Measurements from ENCODE around the gene LZTR1. TPM values are rescaled to one million over a fixed set of nuclear protein-coding genes. Genes with fewer than 3 reads are reported as not detected.
A peak's percentile ranks its signal among the peaks of the same experiment; 100 is the strongest.
"Not testable (repeated sequence)": the region's sequence is repeated elsewhere in the genome, so short reads cannot be mapped to it uniquely, and the experiment has no call there.

LZTR1 gene
- total RNA-seq, 1 donor from 2014 or later: 91.6 TPM

- Mint-ChIP-seq H3K4me3 (ENCODE audit: low read depth) (no peak overlapping the region), H3K27me3 (no peaks in the 10 kb centered on the region), H3K4me1 (ENCODE audit: low read depth) (peaks cover 26% of the 10 kb centered on the region), H3K9me3 (ENCODE audit: low read depth) (no peaks in the 10 kb centered on the region), H3K27ac (peak overlapping the region; percentile 95), H3K36me3 (ENCODE audit: insufficient read depth) (peaks cover 11% of the 10 kb centered on the region)
- TF ChIP-seq CTCF (IDR thresholded peaks at IDR 0.05; ENCODE audit: unreplicated experiment): no peak
- DNase-seq (ENCODE audit: low spot score, unreplicated experiment): no peak
Observed at GRCh38 chr22:20937794-20938671, 44.1 kb upstream of the LZTR1 start.

DNA sequence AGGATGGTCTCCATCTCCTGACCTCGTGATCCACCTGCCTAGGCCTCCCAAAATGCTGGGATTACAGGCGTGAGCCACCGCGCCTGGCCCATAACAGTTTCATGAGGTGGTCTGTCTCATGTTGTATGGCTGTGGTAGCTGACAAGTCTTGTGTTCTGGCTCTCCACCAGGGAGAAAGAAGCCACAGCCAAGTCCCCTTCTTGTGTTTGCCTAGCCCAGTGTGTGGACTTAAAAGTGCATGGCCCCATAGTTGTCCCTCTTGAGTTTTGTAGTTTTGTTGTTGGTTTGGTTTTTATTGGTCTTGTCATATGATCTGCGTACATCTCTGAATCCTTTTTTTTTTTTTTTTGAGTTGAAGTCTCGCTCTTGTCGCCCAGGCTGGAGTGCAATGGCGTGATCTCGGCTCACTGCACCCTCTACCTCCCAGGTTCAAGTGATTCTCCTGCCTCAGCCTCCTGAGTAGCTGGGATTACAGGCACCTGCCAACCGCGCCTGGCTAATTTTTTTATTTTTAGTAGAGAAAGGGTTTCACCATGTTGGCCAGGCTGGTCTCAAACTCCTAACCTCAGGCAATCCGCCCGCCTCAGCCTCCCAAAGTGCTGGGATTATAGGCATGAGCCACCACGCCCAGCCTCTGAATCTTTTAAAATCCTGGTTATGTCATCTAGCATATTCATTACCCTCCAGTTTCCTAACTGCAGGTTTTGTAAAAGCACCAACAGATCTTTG, 42.5 kb upstream of the LZTR1 start:
- H3K27ac Mint-ChIP-seq: peak overlapping the region; percentile 80
- peaks cover 24% of the 10 kb centered on the region for H3K4me1 Mint-ChIP-seq (ENCODE audit: low read depth)
- H3K4me3 Mint-ChIP-seq (ENCODE audit: low read depth); H3K36me3 Mint-ChIP-seq (ENCODE audit: insufficient read depth); H3K27me3 Mint-ChIP-seq; H3K9me3 Mint-ChIP-seq (ENCODE audit: low read depth); DNase-seq (ENCODE audit: low spot score, unreplicated experiment): not testable (repeated sequence)

- Mint-ChIP-seq H3K4me3 (ENCODE audit: low read depth) (no peak overlapping the region), H3K36me3 (ENCODE audit: insufficient read depth) (peaks cover 4% of the 10 kb centered on the region), H3K4me1 (ENCODE audit: low read depth) (peaks cover 25% of the 10 kb centered on the region), H3K9me3 (ENCODE audit: low read depth) (no peaks in the 10 kb centered on the region), H3K27ac (peak overlapping the region; percentile 71), H3K27me3 (no peaks in the 10 kb centered on the region)
- DNase-seq (ENCODE audit: low spot score, unreplicated experiment): no peak
- no peak for TF ChIP-seq CTCF (IDR thresholded peaks at IDR 0.05; ENCODE audit: unreplicated experiment)
Observed at GRCh38 chr22:20940186-20940651, 41.9 kb upstream of the LZTR1 start.

DNA sequence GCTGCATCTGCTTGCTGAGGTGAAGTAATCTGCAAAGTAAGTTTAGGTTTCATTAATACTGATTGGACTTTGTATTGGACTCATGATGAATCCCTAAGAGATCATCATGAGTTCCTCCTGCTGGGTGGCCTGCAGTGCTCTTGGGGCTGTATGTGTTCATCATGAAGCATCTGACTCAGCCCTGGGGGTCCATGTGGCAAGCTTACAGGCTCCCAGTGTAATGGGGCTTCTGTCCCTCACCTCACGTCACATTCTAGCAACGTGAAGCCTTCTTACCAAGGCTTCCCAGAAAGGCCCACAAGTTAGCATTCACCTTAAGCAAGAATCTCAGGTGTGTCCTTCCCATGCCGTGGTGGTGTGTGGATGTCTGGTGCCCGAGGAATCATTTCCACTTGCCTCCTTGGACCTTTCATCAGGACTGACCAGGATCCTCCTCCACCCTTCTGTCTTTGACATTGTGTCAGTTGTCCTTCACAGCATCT, 41.2 kb upstream of the LZTR1 start:
- no peak overlapping the region for H3K4me3 Mint-ChIP-seq (ENCODE audit: low read depth)
- H3K27me3 Mint-ChIP-seq: no peaks in the 10 kb centered on the region
- peaks cover 28% of the 10 kb centered on the region for H3K4me1 Mint-ChIP-seq (ENCODE audit: low read depth)
- TF ChIP-seq CTCF (IDR thresholded peaks at IDR 0.05; ENCODE audit: unreplicated experiment): no peak
- peaks cover 4% of the 10 kb centered on the region for H3K36me3 Mint-ChIP-seq (ENCODE audit: insufficient read depth)
- peak overlapping the region; percentile 39 for H3K27ac Mint-ChIP-seq
- H3K9me3 Mint-ChIP-seq (ENCODE audit: low read depth): no peaks in the 10 kb centered on the region
- DNase-seq (ENCODE audit: low spot score, unreplicated experiment): no peak

DNA sequence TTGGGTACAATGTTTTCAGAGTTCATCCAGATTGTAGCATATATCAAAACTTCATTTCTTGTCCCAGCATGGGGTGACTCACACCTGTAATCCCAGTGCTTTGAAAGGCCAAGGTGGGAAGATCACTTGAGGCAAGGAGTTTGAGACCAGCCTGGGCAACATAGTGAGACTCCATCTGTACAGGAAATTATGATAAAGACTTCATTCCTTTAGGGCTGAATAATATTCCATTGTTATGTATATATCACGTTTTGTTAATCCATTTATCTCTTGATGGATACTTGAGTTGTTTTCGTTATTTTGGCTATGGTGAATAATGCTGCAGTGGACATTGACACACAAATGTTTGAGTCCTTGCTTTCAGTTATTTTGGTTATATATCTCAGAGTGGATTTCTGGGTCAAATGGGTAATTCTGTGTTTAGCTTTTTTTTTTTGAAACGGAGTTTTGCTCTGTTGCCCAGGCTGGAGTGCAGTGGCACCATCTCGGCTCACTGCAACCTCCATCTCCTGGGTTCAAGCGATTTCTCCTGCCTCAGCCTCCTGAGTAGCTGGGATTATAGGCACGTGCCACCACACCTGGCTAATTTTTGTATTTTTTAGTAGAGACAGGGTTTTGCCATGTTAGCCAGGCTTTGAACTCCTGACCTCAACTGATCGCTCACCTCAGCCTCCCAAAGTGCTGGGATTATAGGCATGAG, 39.7 kb upstream of the LZTR1 start:
- H3K27ac Mint-ChIP-seq: peak overlapping the region; percentile 37
- H3K9me3 Mint-ChIP-seq (ENCODE audit: low read depth); DNase-seq (ENCODE audit: low spot score, unreplicated experiment); H3K4me3 Mint-ChIP-seq (ENCODE audit: low read depth); H3K27me3 Mint-ChIP-seq; H3K36me3 Mint-ChIP-seq (ENCODE audit: insufficient read depth): not testable (repeated sequence)
- peaks cover 28% of the 10 kb centered on the region for H3K4me1 Mint-ChIP-seq (ENCODE audit: low read depth)
